ENCODE data around the gene RAD51B.

RAD51B gene

GRCh38 chr14:68634874-68635595, 815.5 kb downstream of the RAD51B start:
- no peak for DNase-seq

DNA sequence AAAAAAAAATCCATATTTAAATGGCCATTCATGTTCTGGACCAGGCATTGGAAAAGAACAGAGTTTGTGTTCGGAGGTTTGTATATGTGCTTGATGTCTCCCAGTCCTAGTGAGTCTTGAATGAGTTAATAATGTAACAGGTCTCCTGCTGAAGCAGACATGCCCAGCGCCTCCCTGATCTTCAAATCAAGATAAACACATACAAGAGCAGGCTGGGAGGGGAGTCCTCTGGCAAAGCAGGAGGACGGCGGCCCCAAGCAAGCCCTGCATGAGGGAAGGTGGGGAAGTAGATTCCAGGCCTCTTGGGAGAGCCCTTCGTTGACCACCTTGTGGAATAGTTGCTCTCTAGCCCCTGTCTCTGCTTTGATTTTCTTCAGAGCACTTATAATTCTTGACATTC, 817.0 kb downstream of the RAD51B start:
- DNase-seq = no peak

DNA sequence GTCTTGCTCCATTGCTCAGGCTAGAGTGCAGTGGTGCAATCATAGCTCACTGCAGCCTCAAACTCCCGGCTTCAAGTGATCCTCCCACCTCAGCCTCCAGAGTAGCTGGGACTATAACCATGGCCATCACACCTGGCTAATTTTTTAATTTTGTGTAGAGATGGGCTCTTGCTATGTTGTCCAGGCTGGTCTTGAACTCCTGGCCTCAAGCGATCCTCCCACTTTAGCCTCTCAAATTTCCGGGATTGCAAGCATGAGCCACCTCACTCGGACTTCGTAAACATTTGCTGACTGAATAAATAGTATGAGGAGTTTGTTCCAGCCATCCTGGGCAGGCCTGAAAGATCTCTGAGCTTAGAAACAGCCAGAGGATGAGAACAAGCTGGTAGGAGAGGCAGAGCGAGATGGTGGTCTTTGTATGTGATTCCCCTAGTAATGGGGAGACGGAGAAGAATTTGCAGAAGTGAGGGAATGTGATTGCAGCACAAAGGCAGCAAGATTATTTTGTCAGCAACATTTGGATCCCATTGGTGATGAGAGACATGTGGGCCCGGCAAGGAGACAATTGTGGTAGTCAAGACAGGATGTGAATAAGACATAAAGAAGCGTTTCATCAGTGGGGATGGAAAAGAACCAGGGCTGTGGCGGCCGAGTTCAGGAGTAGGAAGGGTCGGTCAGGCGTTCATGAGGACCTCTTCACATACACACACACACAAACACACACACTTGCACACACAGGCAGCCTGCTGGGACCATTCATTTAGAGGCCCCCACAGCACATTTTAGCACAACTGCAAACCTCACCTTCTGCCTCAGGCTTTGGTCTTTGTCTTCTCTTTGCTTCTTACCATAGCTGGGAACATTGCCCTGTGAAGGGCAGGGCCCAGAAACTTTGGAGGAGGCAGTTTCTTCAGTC, 817.8 kb downstream of the RAD51B start:
- DNase-seq = no peak

GRCh38 chr14:68638141-68638999, 818.8 kb downstream of the RAD51B start:
- no peak for DNase-seq

GRCh38 chr14:68639000-68639757, 819.6 kb downstream of the RAD51B start:
- no peak for DNase-seq

DNA sequence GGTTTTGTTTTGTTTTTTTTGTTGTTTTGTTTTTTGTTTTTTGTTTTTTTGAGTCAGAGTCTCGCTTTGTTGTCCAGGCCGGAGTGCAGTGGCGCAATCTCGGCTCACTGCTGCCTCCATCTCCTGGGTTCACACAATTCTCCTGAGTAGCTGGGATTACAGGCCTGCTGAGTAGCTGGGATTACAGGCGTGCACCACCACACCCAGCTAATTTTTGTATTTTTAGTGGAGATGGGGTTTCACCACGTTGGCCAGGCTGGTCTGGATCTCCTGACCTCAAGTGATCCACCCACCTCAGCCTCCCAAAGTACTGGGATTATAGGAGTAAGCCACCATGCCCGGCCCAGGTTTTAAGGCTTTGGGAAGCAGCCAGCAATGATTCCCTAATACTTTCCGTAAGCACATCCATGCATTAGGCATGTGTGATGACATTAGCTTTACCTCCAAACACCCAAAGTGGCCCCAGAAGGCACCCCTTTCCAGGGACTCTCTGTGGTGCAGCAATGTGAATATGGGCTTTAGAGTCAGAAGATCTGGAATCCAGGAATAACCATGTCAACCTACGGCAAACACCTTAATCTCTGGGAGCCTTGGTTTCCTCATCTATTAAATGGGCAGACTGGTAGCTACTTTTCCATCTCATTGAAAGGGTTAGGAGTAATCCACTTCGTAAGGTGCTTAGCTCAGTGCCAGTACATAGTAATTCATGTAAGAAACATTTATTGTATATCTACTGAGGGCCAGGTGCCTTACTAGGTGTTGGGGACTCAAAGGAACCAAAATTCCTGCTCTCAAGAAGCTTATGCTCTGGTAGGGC, 820.4 kb downstream of the RAD51B start:
- DNase-seq = no peak

GRCh38 chr14:68643673-68644072, 824.1 kb downstream of the RAD51B start:
- no peak for DNase-seq

- DNase-seq = no peak
These were observed 824.5 kb downstream of the RAD51B start for GRCh38 chr14:68644101-68644500.

- no peak for DNase-seq
These were observed 825.8 kb downstream of the RAD51B start for GRCh38 chr14:68645371-68645770.

- DNase-seq = no peak
These were observed 830.1 kb downstream of the RAD51B start for GRCh38 chr14:68649476-68650189.

DNA sequence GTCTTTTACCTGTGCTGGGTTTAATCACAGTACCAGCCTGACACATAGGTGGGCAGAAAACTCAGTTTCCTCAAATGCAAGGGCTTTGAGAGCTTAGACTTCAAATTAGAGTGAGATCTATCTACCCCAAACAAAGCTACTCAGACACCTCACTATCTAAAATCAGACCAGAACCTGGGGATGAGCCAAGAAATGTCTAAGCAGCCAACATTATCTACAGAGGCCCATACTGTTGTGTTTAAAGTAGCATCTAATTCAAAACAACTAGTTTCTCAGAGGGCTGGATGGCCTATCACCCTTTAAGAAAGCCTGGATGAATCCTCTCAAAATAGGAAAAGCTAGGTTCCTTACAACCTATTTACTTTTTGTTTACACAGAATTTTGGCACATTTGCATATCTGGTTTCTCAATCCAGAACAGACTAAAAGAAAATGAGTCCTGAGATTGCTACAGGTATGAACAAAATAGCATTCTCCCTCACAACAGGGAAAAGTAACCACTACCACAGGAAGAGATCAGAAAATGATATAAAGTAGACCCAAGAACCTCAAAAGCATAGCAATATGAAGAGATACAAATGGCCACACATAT, 830.9 kb downstream of the RAD51B start:
- no peak for DNase-seq

DNA sequence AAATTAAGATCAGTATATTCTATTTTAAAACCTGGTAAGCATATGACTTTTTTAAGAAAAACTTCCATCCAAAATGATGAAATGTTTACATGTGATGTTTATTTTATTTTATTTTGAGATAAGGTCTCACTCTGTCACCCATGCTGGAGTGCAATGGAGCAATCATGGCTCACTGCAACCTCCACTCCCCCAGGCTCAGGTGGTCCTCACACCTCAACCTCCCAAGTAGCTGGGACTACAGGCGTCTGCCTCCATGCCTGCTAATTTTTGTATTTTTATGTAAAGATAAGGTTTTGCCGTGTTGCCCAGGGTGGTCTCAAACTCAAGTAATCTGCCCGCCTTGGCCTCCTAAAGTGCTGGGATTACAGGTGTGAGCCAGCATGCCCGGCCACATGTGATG, 831.5 kb downstream of the RAD51B start:
- no peak for DNase-seq

- DNase-seq = no peak
These were observed 832.3 kb downstream of the RAD51B start for GRCh38 chr14:68651652-68652432.

DNA sequence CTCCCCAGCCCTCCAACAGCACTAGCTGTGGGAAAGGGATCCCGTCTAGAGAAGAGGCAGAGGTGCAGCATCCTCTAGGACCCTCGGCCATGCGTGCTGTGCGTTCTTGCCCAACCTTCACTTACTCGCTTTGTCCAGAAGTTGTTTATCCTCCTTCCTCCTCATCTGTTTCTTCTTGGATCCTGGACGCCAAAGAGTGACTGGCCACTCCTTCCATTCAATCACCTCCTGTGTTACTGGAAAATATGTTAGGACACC, 832.8 kb downstream of the RAD51B start:
- no peak for DNase-seq

DNA sequence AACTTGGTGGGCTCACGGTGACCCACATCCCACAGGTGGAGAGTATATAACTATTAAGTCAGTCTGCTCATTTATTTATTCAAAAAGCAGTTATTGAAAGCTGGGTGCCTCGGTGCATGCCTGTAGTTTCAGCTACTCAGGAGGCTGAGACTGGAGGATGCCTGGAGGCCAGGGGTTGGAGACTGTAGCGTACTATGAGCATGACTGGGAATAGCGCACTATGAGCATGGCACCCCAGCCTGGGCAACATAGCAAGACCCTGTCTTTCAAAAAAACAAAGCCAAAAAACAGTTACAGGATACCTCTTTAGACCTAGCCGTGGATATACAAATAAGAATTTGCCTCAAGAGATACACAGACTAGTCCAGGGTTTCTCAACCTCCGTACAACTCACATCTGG, 833.5 kb downstream of the RAD51B start:
- no peak for DNase-seq

GRCh38 chr14:68653804-68654203, 834.2 kb downstream of the RAD51B start:
- no peak for DNase-seq

DNA sequence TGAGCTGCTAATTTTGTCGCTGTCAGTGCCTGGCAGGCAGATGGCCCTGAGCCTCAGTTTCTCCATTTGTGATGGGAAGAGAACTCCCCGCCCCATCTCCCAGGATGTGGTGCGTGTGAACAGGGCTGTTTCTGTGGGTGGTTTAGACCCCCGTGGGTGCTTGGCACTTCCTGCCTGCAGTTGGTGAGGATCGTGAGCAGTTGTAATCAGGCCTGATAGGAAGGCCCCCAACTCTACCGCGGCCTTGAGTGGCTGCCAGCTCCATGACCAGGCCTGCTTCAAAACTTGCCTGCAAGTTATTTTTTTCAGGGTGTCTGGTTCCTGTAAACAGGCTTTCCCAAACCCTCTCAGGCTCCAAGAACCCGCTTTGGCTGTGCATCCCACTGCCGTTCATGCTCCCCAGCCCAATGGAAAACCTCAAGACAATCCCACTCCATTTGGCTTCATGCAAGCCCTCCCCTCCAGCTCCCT, 834.9 kb downstream of the RAD51B start:
- no peak for DNase-seq

GRCh38 chr14:68655021-68655831, 835.6 kb downstream of the RAD51B start:
- no peak for DNase-seq

GRCh38 chr14:68655911-68656316, 836.3 kb downstream of the RAD51B start:
- no peak for DNase-seq

Measured in NCI-H2107 (cell line).